K562 (cell line): ENCODE data around the gene AGAP1. TPM values are rescaled to one million over a fixed set of nuclear protein-coding genes. Genes with fewer than 3 reads are reported as not detected.

ENCODE experiments used
- ATAC-seq: fragments of 200-7000 bp; cut with Tn5 transposase; 3 replicates; pipeline ENCODE4 v1.9.1; 2020; ENCODE audit warnings: moderate library complexity
- BruUV-seq: library from RNA; stranded (reverse); fragments of 400-500 nt; replicated peaks from 2 replicates; lab custom pipeline; 2021; lab: Mats Ljungman, UMichigan
- CTCF ChIA-PET: fragments of 300-600 bp; formaldehyde crosslinking; extraction: SDS; loops from one replicate; lab custom pipeline; 2021; ENCODE audit warnings: low intra/inter-chr PET ratio; lab: Yijun Ruan, JAX
- POLR2A ChIA-PET: fragments of 300-600, 350-650 bp; sonication (Branson Sonifier 250); formaldehyde crosslinking; extraction: SDS; loops from one replicate; lab custom pipeline; 2021; ENCODE audit warnings: antibody characterized with exemption, inconsistent platforms; lab: Yijun Ruan, JAX
- DNase-seq, 4 experiments: peaks; one replicate each; pipeline versions ENCODE4 v3.0.0 to v3.0.0-alpha.2; 2011 to 2018; ENCODE audit warnings: low spot score in 3 of 4, mixed read lengths in 3 of 4; ENCODE audit errors: extremely low read depth in 1 of 4
- FAIRE-seq: peaks from 2 replicates; lab custom pipeline; 2011; peaks lifted over from hg19 to GRCh38; lab: Jason Lieb, UNC
- H2AFZ ChIP-seq: 2 replicates; pipeline ENCODE4 v1.6.0; 2011; ENCODE audit warnings: low read depth, low read length, control low read depth, inconsistent platforms
- H3K27ac ChIP-seq: fragments of 200-600 bp; 3 replicates; pipeline ENCODE4 v1.8.0; 2011; ENCODE audit warnings: low read depth, mild to moderate bottlenecking, control low read depth, inconsistent platforms, low read length, moderate library complexity, mixed read lengths; ENCODE audit errors: extremely low read depth
- H3K27me3 ChIP-seq, 2 experiments: fragments of 300-600 bp in 1 of 2; 2 replicates in 1 of 2; 3 replicates in 1 of 2; pipeline versions ENCODE4 v1.6.0 to v1.8.0; 2011; ENCODE audit warnings: inconsistent platforms in 2 of 2, low read length in 2 of 2, mild to moderate bottlenecking in 1 of 2, mixed read lengths in 1 of 2, moderate library complexity in 1 of 2; ENCODE audit not compliant: control insufficient read depth in 2 of 2, insufficient read depth in 2 of 2
- H3K36me3 ChIP-seq: fragments of 300-600 bp; 3 replicates; pipeline ENCODE4 v1.8.0; 2011; ENCODE audit warnings: mild to moderate bottlenecking, low read length, inconsistent platforms; ENCODE audit not compliant: control insufficient read depth, insufficient read depth
- H3K4me1 ChIP-seq, 2 experiments: fragments of 200-600 bp in 1 of 2; replicated peaks in 1 of 2; 2 replicates in 1 of 2; 3 replicates in 1 of 2; pipeline versions ENCODE4 v1.5.1 to v1.8.0; 2011; ENCODE audit warnings: inconsistent platforms in 2 of 2, low read length in 2 of 2, mild to moderate bottlenecking in 1 of 2, mixed read lengths in 1 of 2, moderate library complexity in 1 of 2; ENCODE audit not compliant: control insufficient read depth in 2 of 2, insufficient read depth in 2 of 2
- H3K4me2 ChIP-seq: 2 replicates; pipeline ENCODE4 v1.6.1; 2011; ENCODE audit warnings: low read length, control low read depth, inconsistent platforms, mixed read lengths; ENCODE audit not compliant: insufficient read depth
- H3K4me3 ChIP-seq: fragments of 200-600 bp; sonication (generic), shearing (Covaris generic); 2 replicates; pipeline ENCODE4 v1.5.1; 2016; ENCODE audit warnings: control low read depth, inconsistent platforms
- H3K79me2 ChIP-seq: fragments of 200-600 bp; 3 replicates; pipeline ENCODE4 v1.8.0; 2011; ENCODE audit warnings: low read length, inconsistent platforms; ENCODE audit not compliant: control insufficient read depth, insufficient read depth
- H3K9ac ChIP-seq, 2 experiments: 2 replicates each; pipeline versions ENCODE4 v1.6.0 to v1.6.1; 2011; ENCODE audit warnings: low read depth in 2 of 2, low read length in 2 of 2, control low read depth in 1 of 2, inconsistent platforms in 1 of 2, mild to moderate bottlenecking in 1 of 2, mixed read lengths in 1 of 2; ENCODE audit not compliant: insufficient read depth in 1 of 2
- H3K9me1 ChIP-seq: one replicate; pipeline ENCODE4 v1.6.0; 2011; ENCODE audit warnings: inconsistent platforms, mild to moderate bottlenecking, low read length, moderate library complexity; ENCODE audit not compliant: control insufficient read depth, insufficient read depth
- H3K9me3 ChIP-seq: replicated peaks from 2 replicates; pipeline ENCODE4 v1.5.1; 2011; ENCODE audit warnings: low read depth, low read length, inconsistent platforms; ENCODE audit not compliant: control insufficient read depth, insufficient read depth
- H4K20me1 ChIP-seq: replicated peaks from 2 replicates; pipeline ENCODE4 v1.6.1; 2011; ENCODE audit warnings: low read length, inconsistent platforms, mixed read lengths; ENCODE audit not compliant: control insufficient read depth, insufficient read depth
- CHD7 ChIP-seq: fragments of 200-600 bp; sonication (generic); IDR thresholded peaks from one replicate; pipeline ENCODE4 v1.6.1; 2012; ENCODE audit warnings: mild to moderate bottlenecking, low read depth, low read length, inconsistent platforms
- MAFG ChIP-seq: fragments of 450-650 bp; conservative IDR thresholded peaks from 2 replicates; pipeline ENCODE4 v1.6.1; 2016; ENCODE audit warnings: missing genetic modification characterization, missing compliant biosample characterization
- MAFK ChIP-seq: IDR thresholded peaks from 2 replicates; pipeline ENCODE4 v1.6.1; 2011; ENCODE audit warnings: low read length, improper control_type of control experiment
- MEF2A ChIP-seq: IDR thresholded peaks from 2 replicates; pipeline ENCODE4 v1.6.1; 2011; ENCODE audit warnings: low read depth, mild to moderate bottlenecking, low read length, moderate library complexity; ENCODE audit not compliant: control insufficient read depth
- POLR2AphosphoS2 ChIP-seq: IDR thresholded peaks from 2 replicates; pipeline ENCODE4 v1.6.1; 2012; ENCODE audit warnings: low read length, improper control_type of control experiment
- RAD51 ChIP-seq: fragments of 450-650 bp; IDR thresholded peaks from 2 replicates; pipeline ENCODE4 v1.7.1; 2016; ENCODE audit warnings: low read depth, mild to moderate bottlenecking, borderline replicate concordance
- RBFOX2 ChIP-seq: fragments of 200-400 bp; formaldehyde crosslinking; IDR thresholded peaks from 2 replicates; pipeline ENCODE4 v1.6.1; 2017; ENCODE audit warnings: low read depth, mild to moderate bottlenecking, low read length, moderate library complexity
- RFX5 ChIP-seq: IDR thresholded peaks from 2 replicates; pipeline ENCODE4 v1.6.1; 2011; ENCODE audit warnings: low read depth, mild to moderate bottlenecking, improper control_type of control experiment, low read length
- SNRNP70 ChIP-seq: fragments of 200-400 bp; formaldehyde crosslinking; optimal IDR thresholded peaks from 2 replicates; pipeline ENCODE3; 2017; ENCODE audit warnings: low read depth, low read length
- THAP7 ChIP-seq: fragments of 250-450 bp; sonication (Bioruptor Pico); IDR thresholded peaks from 2 replicates; pipeline ENCODE4 v1.5.0; 2021
- XRCC3 ChIP-seq: fragments of 450-650 bp; IDR thresholded peaks from 2 replicates; pipeline ENCODE4 v1.6.1; 2017; ENCODE audit warnings: mild to moderate bottlenecking, moderate library complexity
- WGBS: fragments of 100-300 bp; shearing (Covaris generic); methylation state at CpG from one replicate; pipeline ENCODE4 v1.1.6; 2016; ENCODE audit warnings: low coverage, mixed read lengths; ENCODE audit not compliant: insufficient coverage; ENCODE audit errors: missing lambda C conversion rate; 5-methylcytosine and 5-hydroxymethylcytosine counted together
- in situ Hi-C: fragments of 300-500 bp; cut with MboI; formaldehyde crosslinking; loops from 4 replicates; pipeline ENCODE4 v1.15.0; 2018; ENCODE audit warnings: inconsistent platforms, mixed read lengths
- intact Hi-C: fragments of 100-400 bp; cut with micrococcal nuclease; formaldehyde crosslinking; loops from 2 replicates; pipeline ENCODE4 v1.14.2; 2022
- polyA plus RNA-seq, 8 experiments: library from polyadenylated mRNA; depleted of rRNA in 4 of 8; stranded (reverse) in 5 of 8; unstranded in 3 of 8; fragments of >200 nt; fragmentation: Nextera tagmentation in 2 of 8; fragmentation: Illumina TruSeq in 1 of 8; extraction: Ambion mirVana in 2 of 8; extraction: Trizol in 1 of 8; gene quantifications; 2 replicates each; pipeline versions ENCODE4 v1.2.1 to v1.2.3, GENCODE V29; 2011 to 2014; ENCODE audit warnings: inconsistent platforms in 1 of 8, missing spikeins in 1 of 8
- total RNA-seq, 7 experiments: library from RNA; depleted of rRNA in 6 of 7; stranded (reverse); fragments of >200 nt in 6 of 7; fragmentation: Illumina TruSeq in 2 of 7; extraction: Trizol in 2 of 7; gene quantifications; 2 replicates each; pipeline versions ENCODE4 v1.2.1 to v1.2.3, GENCODE V29; 2011 to 2021; ENCODE audit warnings: low replicate concordance in 1 of 7

The AGAP1 gene
- total and polyA plus RNA-seq, 9 of the 15 experiments (the other 6 are each of a cell fraction or from before 2014, with no cell fraction given), result 1.3 to 24.0 (median 10.6) TPM

- no peaks in the 10 kb centered on the region for H3K9me3 ChIP-seq
- in situ Hi-C loops (no loop called here), intact Hi-C loops (no loop called here)
- FAIRE-seq (no peak), DNase-seq (no peak), ATAC-seq (no peak)
- ChIA-PET POLR2A (no interaction called here), CTCF (no interaction called here)
- peaks cover 5 to 11% of the 10 kb centered on the region in 2 experiments; a peak in 3 of 5 replicates for H3K4me1 ChIP-seq
- H3K79me2 ChIP-seq, result peaks cover 72% of the 10 kb centered on the region
- no peaks in the 10 kb centered on the region for H3K27me3 ChIP-seq
- BruUV-seq, result no TSS peak
- H3K4me3 ChIP-seq, result no peak overlapping the region
- H3K4me2 ChIP-seq, result no peak overlapping the region
- 99% methylated on average over 9 of the region's 10 CpGs for WGBS
- no peaks in the 10 kb centered on the region for H3K9me1 ChIP-seq
- H4K20me1 ChIP-seq, result peaks cover 16% of the 10 kb centered on the region
- no peak overlapping the region for H3K27ac ChIP-seq
- no peak overlapping the region for H3K9ac ChIP-seq
- no peaks in the 10 kb centered on the region; the same call in 2 of the 3 replicates for H3K36me3 ChIP-seq
- H2AFZ ChIP-seq, result no peak overlapping the region
- TF ChIP-seq MEF2A, result no peak
- TF ChIP-seq RFX5, result no peak
- no peak for TF ChIP-seq RBFOX2
- no peak for TF ChIP-seq RAD51
- no peak for TF ChIP-seq CHD7
- no peak for TF ChIP-seq POLR2AphosphoS2
- TF ChIP-seq MAFK, result no peak
- TF ChIP-seq THAP7 (CRISPR knock-in tag), result no peak
- TF ChIP-seq SNRNP70, result no peak
- TF ChIP-seq MAFG (tag), result no peak
- TF ChIP-seq XRCC3, result no peak
These were observed 73.2 kb downstream of the AGAP1 start for GRCh38 chr2:235566931-235567495.
